Spleen (tissue), 7 donors: Measurements from ENCODE around the gene SNAP29.

ENCODE experiments used
- CTCF ChIP-seq, 11 experiments: fragments of 200-600 bp in 7 of 11; fragments of 450-650 bp in 4 of 11; sonication (generic) in 4 of 11; IDR thresholded peaks in 8 of 11; conservative IDR thresholded peaks in 3 of 11; 1 replicate in 7 of 11; 2 replicates in 4 of 11; pipeline versions ENCODE4 v1.4.0 to v1.8.0; 2016 to 2021; ENCODE audit warnings: antibody characterized with exemption in 11 of 11, inconsistent platforms in 4 of 11, mild to moderate bottlenecking in 1 of 11
- POLR2A ChIP-seq, 3 donors: fragments of 450-650 bp; IDR thresholded peaks; one replicate each; pipeline ENCODE4 v1.5.1; 2017; ENCODE audit warnings: antibody characterized with exemption in 3 of 3, mild to moderate bottlenecking in 1 of 3
- POLR2AphosphoS5 ChIP-seq, 3 donors: sonication (generic); formaldehyde crosslinking; IDR thresholded peaks; one replicate each; pipeline ENCODE4 v1.5.1; 2017; ENCODE audit warnings: antibody characterized with exemption in 3 of 3
- donor health status: DM: no; HTN: no; CAD: no; lungs with moderate emphysema.
- donor health status: DM: no; HTN: no; CAD: no.
- donor health status: DM: no; HTN: no; CAD: no.

DNA sequence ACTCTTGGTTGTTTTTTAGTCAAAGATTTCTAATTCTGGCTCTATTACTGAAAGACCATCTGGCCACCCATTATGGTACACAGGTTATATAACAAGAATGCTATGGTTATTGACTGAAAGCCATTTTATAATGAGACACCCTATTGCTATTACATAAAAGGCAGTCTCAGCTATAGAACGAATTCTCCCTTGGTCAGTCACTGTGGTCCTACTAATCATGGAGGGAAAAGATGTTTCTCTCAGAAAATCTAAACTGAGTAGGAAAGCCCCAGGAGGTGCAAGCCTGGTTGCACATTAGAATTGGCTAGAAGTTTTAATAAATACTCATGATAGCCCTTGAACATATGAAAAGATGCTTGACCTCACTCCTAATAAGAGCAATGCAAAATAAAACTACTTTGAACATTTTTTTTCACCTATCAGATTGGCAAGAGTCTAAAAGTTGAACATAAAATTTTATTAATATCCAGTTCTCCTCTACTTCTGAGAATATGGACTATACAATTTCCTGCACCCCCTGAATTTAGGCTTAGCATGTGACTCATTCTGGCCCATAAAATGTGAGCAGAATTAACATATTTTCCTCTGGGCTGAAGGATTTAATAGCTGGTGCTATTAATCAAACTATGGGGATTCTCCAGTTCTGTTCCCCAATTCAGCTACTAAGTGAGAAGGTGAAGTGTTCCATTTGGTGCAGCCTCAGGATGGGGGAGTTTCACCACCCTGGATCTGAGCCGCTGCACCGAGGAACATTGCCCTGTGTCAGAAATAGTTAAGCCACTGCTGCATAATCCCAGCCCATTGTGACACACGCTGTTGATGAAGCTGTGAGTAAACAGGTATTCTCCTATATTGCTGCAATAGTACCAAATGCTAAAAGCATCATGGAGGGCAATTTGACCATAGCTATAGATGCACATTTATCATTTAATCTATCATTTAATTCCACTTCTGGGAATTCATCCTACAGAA, 46.9 kb downstream of the SNAP29 start:
- TF ChIP-seq CTCF (IDR thresholded peaks at IDR 0.05 in 8 of 11, conservative IDR thresholded peaks at IDR 0.05 in 3 of 11), result no peak
- no peak for TF ChIP-seq POLR2A (IDR thresholded peaks at IDR 0.05)
- TF ChIP-seq POLR2AphosphoS5 (IDR thresholded peaks at IDR 0.05), result no peak
